HG03571 (cell line): ENCODE data around the gene NEK2.

Experiments used
- ATAC-seq: cut with Tn5 transposase; IDR thresholded peaks from one replicate; pipeline ENCODE4 v1.9.1; 2021; ENCODE audit not compliant: unreplicated experiment

Gene NEK2

DNA sequence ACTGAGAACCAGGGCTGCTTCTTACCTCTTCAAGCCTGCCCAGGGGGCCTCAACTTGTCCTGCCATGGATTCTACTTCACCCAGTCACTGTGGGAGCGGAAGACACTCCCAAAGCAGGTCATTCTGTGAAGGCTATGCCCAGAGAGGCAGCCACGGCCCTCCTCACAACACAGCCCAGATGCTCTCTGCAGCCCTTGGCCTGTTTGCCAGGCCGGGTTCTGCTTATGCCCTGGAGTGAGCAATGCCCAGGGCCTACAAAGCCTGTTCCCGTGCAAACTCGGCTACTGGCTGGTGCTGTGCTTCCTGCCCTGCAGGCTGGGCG is 62.7 kb downstream of the NEK2 start:
- no peak for ATAC-seq
